Muscle of leg (tissue), 16 donors: ENCODE results near the gene AP3S1. TPM values are rescaled to one million over a fixed set of nuclear protein-coding genes. Genes with fewer than 3 reads are reported as not detected.

ENCODE experiments used
- DNase-seq: peaks from one replicate; pipeline ENCODE4 v3.0.0; 2013
- H3K27ac ChIP-seq: one replicate; pipeline ENCODE4 v1.5.1; 2013; ENCODE audit warnings: mild to moderate bottlenecking, low read length, control low read depth
- H3K27me3 ChIP-seq: one replicate; pipeline ENCODE4 v1.6.1; 2013; ENCODE audit warnings: low read length; ENCODE audit not compliant: control insufficient read depth, insufficient read depth
- H3K36me3 ChIP-seq: one replicate; pipeline ENCODE4 v1.6.1; 2013; ENCODE audit warnings: low read length; ENCODE audit not compliant: control insufficient read depth, insufficient read depth
- H3K4me1 ChIP-seq: one replicate; pipeline ENCODE4 v1.6.1; 2013; ENCODE audit warnings: low read length; ENCODE audit not compliant: control insufficient read depth, insufficient read depth
- H3K4me3 ChIP-seq: one replicate; pipeline ENCODE4 v1.5.1; 2013; ENCODE audit warnings: low read length, control low read depth
- H3K9me3 ChIP-seq: replicated peaks from 2 replicates; pipeline ENCODE4 v1.6.1; 2013; ENCODE audit warnings: low read depth, low read length; ENCODE audit not compliant: control insufficient read depth
- WGBS: methylation state at CpG from one replicate; pipeline ENCODE4 v1.1.5; 2013; ENCODE audit warnings: missing lambda C conversion rate; ENCODE audit not compliant: insufficient coverage; 5-methylcytosine and 5-hydroxymethylcytosine counted together
- long read RNA-seq, 11 donors: transcript quantifications; one replicate each; lab custom pipeline, GENCODE V29; 2026
- polyA plus RNA-seq, 8 donors: library from polyadenylated mRNA; unstranded; fragments of 120-200 nt; gene quantifications; one replicate each; pipeline versions ENCODE4 v1.2.1 to v1.2.3, GENCODE V29; 2013; ENCODE audit warnings: inconsistent platforms in 1 of 8, low replicate concordance in 1 of 8; ENCODE audit not compliant: insufficient read length in 8 of 8, insufficient read depth in 1 of 8
- total RNA-seq: library from RNA; stranded (reverse); fragments of 120-200 nt; gene quantifications from one replicate; pipeline ENCODE4 v1.2.4, GENCODE V29; 2013

Gene AP3S1
- total RNA-seq (63.8 TPM), polyA plus RNA-seq (100 to 1,000 TPM in 7 of 8 donors, 10 to 100 TPM in 1; 90.4 to 152 (median 116) TPM)
- long read RNA-seq, donor 1, transcript AP3S1-201 (6 exons, 1,730 nt): major isoform, 19 of 19 reads
- long read RNA-seq, donor 1, partial matches to known transcripts: 0 of 19 reads
- long read RNA-seq, donor 1, other reads (novel, unspliced or antisense): 0 of 19 reads
- long read RNA-seq, donor 2, transcript AP3S1-201 (6 exons, 1,730 nt): major isoform, 5 of 5 reads
- long read RNA-seq, donor 2, partial matches to known transcripts: 0 of 5 reads
- long read RNA-seq, donor 2, other reads (novel, unspliced or antisense): 0 of 5 reads
- long read RNA-seq, donor 3, transcript AP3S1-201 (6 exons, 1,730 nt): major isoform, 32 of 33 reads
- long read RNA-seq, donor 3, partial matches to known transcripts: 0 of 33 reads
- long read RNA-seq, donor 3, other reads (novel, unspliced or antisense): 0 of 33 reads
- long read RNA-seq, donor 4, transcript AP3S1-201 (6 exons, 1,730 nt): major isoform, 30 of 30 reads
- long read RNA-seq, donor 4, partial matches to known transcripts: 0 of 30 reads
- long read RNA-seq, donor 4, other reads (novel, unspliced or antisense): 0 of 30 reads
- long read RNA-seq, donor 5, transcript AP3S1-201 (6 exons, 1,730 nt): major isoform, 107 of 112 reads
- long read RNA-seq, donor 5, partial matches to known transcripts: 5 of 112 reads
- long read RNA-seq, donor 5, other reads (novel, unspliced or antisense): 0 of 112 reads
- long read RNA-seq, donor 6, transcript AP3S1-201 (6 exons, 1,730 nt): major isoform, 58 of 115 reads
- long read RNA-seq, donor 6, partial matches to known transcripts: 56 of 115 reads
- long read RNA-seq, donor 6, other reads (novel, unspliced or antisense): 0 of 115 reads
- long read RNA-seq, donor 7, transcript AP3S1-201 (6 exons, 1,730 nt): major isoform, 50 of 229 reads
- long read RNA-seq, donor 7, partial matches to known transcripts: 179 of 229 reads
- long read RNA-seq, donor 7, other reads (novel, unspliced or antisense): 0 of 229 reads
- long read RNA-seq, donor 8, transcript AP3S1-201 (6 exons, 1,730 nt): major isoform, 26 of 26 reads
- long read RNA-seq, donor 8, partial matches to known transcripts: 0 of 26 reads
- long read RNA-seq, donor 8, other reads (novel, unspliced or antisense): 0 of 26 reads
- long read RNA-seq, donor 9, transcript AP3S1-201 (6 exons, 1,730 nt): major isoform, 29 of 29 reads
- long read RNA-seq, donor 9, partial matches to known transcripts: 0 of 29 reads
- long read RNA-seq, donor 9, other reads (novel, unspliced or antisense): 0 of 29 reads
- long read RNA-seq, donor 10, transcript AP3S1-201 (6 exons, 1,730 nt): major isoform, 65 of 65 reads
- long read RNA-seq, donor 10, partial matches to known transcripts: 0 of 65 reads
- long read RNA-seq, donor 10, other reads (novel, unspliced or antisense): 0 of 65 reads
- long read RNA-seq, donor 11, transcript AP3S1-201 (6 exons, 1,730 nt): major isoform, 39 of 39 reads
- long read RNA-seq, donor 11, partial matches to known transcripts: 0 of 39 reads
- long read RNA-seq, donor 11, other reads (novel, unspliced or antisense): 0 of 39 reads

DNA sequence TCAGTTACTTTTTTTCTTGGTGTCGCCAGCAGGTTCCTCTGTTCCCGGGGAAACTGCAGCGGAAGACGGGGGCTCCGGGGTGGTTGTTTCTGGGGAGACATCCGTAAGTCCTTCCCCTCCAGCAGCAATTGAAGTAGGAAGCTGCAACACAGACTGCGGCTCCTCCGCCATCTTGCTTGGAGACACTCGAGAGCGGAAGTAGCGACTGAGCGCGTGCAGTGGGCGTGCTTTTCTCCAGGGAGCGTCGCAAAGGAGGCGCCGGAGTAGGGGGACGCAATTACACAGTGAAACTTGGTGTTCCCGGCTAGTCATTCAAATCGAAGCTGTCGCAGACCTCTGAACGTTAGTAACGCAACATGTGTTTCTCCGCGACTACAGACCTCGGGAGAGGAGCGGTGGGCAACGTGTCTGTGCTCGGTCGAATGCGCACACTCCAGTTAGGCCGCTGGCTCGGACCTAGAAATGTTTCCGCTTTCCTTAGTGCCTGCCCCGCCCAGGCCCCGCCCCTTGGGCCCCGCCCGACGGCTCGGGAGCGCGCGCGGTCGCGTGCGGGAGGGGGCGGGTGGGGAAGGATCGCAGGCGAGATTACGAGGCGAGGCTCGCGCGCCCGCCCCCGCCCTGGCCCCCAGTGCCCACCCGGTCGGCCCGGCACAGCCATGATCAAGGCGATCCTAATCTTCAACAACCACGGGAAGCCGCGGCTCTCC lies at the start of gene AP3S1, which contains the start of gene ATG12:
TSS of gene AP3S1 (plus strand) at position 554 of the 707 bp plus-strand sequence. CDS start at position 657, 103 bp downstream.
TSS of gene ATG12 (minus strand) at position 184 of the 707 bp plus-strand sequence. CDS start at position 171, 13 bp downstream.
- Histone ChIP-seq H3K9me3 (no peaks in the 10 kb centered on the region), H3K4me3 (peak within 1 kb of the TSS; percentile 62), H3K4me1 (peaks cover 12% of the 10 kb centered on the region), H3K27me3 (no peaks in the 10 kb centered on the region), H3K27ac (peak within 1 kb of the TSS; percentile 96), H3K36me3 (peaks cover 8% of the 10 kb centered on the region)
- WGBS: 6% methylated on average over 63 of the region's 65 CpGs
- peak; percentile 98 for DNase-seq

DNA sequence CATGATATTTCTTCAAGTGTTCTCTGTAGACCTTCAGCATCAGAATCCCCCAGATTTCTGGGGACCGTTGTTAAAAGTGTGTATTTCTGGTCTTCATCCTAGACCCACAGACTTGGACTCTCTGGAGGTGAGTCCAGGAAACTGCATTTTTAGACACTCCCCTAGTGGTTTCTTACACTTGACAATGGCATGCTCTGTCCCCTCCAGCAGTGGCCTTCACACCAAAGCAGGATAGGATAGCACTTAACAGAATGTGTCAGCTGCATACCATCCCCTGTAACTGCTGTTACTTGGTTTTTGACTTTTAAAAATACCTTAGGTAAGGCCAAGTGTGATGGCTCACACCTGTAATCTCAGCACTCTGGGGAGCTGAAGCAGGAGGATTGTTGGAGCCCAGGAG lies 46.0 kb upstream of the AP3S1 start:
- Histone ChIP-seq H3K27ac (no peak overlapping the region), H3K36me3 (no peaks in the 10 kb centered on the region), H3K4me3 (no peak overlapping the region), H3K4me1 (no peaks in the 10 kb centered on the region), H3K27me3 (no peaks in the 10 kb centered on the region), H3K9me3 (no peaks in the 10 kb centered on the region)
- DNase-seq: no peak
- no CpG with 5 or more reads among the region's 1 CpG for WGBS

DNA sequence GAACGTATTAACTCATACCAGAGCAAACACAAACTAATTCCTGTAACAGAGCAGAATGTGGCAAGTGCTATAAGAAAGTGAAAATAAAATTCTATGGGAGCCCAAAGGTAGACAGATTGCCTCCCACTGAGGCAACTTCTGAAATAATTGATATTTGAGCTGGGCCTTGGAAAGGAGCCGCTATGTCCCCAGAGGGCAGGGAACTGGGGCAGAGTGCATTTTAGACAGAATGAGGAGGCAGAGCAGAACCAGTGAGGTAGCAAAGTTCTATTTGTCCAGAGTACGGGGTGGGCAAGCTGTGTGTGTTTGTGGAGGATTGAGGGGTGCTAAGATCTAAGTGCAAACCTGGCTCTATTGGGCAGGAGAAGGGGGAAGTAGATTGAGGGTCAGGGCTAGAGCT lies 45.1 kb upstream of the AP3S1 start:
- no peaks in the 10 kb centered on the region for H3K4me1 ChIP-seq
- H3K4me3 ChIP-seq: no peak overlapping the region
- no peaks in the 10 kb centered on the region for H3K36me3 ChIP-seq
- no peak for DNase-seq
- no peak overlapping the region for H3K27ac ChIP-seq
- no peaks in the 10 kb centered on the region for H3K27me3 ChIP-seq
- WGBS: 67% methylated on average over 2 of the region's 3 CpGs
- H3K9me3 ChIP-seq: no peaks in the 10 kb centered on the region

DNA sequence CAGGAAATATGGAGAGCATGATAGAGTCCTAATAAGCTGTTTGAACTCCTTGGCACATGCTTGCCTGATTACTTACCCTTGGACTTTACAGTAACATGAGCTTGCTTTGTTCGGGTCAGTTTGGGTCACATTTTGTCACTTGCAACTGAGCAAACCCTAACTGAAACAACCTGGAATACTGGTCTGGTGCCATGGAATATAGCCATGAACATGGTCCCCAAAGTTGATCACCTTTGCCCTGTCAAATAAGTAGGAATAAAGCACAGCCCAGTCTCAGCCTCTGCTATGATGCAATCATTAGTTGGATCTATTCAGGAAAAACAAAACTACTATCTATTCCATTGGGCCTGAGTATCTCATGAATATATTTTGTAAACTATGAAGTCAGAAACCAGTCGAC lies 43.5 kb upstream of the AP3S1 start:
- Histone ChIP-seq H3K27me3 (no peaks in the 10 kb centered on the region), H3K9me3 (no peaks in the 10 kb centered on the region), H3K36me3 (no peaks in the 10 kb centered on the region), H3K4me1 (no peaks in the 10 kb centered on the region), H3K4me3 (no peak overlapping the region), H3K27ac (no peak overlapping the region)
- 67% methylated on average over 1 of the region's 2 CpGs for WGBS
- no peak for DNase-seq

DNA sequence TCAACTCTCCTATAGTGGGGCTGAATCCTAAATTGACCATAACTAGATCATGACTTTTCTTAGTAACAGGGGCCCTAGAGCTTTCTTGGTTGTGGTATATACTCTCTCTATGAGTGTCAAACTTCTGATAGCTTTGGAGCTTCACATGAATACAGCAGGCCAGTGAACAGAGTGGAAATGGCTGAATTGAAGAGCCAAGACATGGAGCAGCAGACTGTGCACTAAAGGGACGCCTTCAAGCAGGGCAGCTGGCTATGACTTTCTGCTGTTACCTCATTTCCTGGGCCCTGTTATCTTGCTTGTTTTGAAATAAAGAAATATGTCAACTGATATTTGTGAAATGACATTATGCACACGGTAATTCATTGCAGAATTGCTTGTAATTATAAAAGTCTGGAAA lies 41.6 kb upstream of the AP3S1 start:
- DNase-seq: no peak
- Histone ChIP-seq H3K9me3 (no peaks in the 10 kb centered on the region), H3K4me3 (no peak overlapping the region), H3K27me3 (no peaks in the 10 kb centered on the region), H3K4me1 (no peaks in the 10 kb centered on the region), H3K27ac (no peak overlapping the region), H3K36me3 (peaks cover 2% of the 10 kb centered on the region)
- WGBS: 67% methylated on average over 1 of the region's 2 CpGs

DNA sequence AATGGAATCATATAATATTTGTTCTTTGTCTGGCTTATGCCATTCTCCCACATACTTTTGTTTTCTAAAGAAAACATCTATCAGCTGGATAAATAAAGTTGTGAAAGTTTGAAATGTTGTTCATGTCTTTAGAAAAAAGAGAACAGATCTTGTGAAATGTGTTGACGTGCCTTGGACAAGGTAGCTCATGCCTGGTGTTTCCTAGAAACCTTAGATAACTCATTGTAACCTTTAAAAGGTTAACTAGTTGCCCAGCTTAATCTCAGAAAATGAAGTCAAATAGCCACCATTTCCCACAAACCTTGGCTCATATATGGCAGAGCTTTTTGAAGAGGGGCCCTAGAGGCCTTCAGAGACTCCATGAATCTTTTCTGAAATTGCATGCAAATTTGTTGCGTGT lies 40.6 kb upstream of the AP3S1 start:
- Histone ChIP-seq H3K4me1 (no peaks in the 10 kb centered on the region), H3K4me3 (no peak overlapping the region), H3K36me3 (peaks cover 3% of the 10 kb centered on the region), H3K27ac (no peak overlapping the region), H3K27me3 (no peaks in the 10 kb centered on the region), H3K9me3 (no peaks in the 10 kb centered on the region)
- no CpG with 5 or more reads among the region's 2 CpGs for WGBS
- no peak for DNase-seq

DNA sequence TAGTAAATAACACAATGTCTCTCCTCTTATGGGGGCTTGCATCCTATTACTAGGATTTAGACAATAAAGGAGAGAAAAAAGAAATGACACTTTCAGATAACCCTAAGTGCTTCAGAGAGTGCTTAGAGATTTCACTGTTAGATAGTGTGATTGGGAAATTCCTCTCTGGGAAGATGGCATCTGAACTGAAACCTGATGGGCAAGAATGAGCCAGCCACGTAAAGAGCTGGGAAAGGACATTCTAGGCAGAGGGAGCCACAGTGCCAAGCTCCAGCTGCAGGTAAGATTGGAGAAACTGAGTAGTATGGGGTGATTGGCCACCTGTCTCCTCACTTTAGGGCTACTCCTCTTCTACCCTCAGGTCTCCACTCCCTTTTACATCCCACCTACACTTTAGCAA lies 39.8 kb upstream of the AP3S1 start:
- H3K4me3 ChIP-seq: no peak overlapping the region
- WGBS: 88% methylated on average over 1 of the region's 1 CpG
- H3K27me3 ChIP-seq: no peaks in the 10 kb centered on the region
- peaks cover 3% of the 10 kb centered on the region for H3K36me3 ChIP-seq
- no peak for DNase-seq
- H3K27ac ChIP-seq: no peak overlapping the region
- no peaks in the 10 kb centered on the region for H3K4me1 ChIP-seq
- no peaks in the 10 kb centered on the region for H3K9me3 ChIP-seq

DNA sequence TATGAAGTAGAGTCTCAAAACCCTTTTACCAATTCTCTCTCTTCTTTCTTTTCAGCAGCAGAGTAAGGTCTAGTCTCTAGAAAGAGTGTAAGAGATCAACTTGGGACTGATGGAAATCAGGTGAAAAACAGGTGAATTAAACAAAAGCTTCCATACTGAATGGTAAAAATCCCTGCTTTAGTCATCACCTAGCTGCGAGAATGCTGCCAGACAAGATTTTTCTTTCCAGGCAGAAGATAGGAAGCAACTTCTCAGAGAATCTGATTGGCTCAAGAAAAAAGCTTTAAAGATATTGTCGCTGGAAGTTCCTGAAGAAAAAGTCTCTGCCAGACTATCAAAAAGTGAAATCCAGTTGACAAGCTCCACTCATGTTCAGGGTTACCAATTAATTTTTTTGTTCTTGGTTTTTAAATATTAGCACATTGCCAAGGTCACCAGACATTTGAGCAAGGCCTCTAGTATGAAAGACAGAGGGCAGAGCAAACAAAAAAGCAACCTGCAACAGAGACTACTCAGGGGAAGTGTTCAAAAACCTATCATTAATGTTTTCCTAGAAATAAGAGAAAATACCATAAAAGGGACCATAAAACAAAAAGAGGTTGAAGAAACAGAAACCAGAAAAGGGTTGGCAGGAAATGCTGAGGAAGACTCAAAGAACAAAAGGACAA lies 34.6 kb upstream of the AP3S1 start:
- WGBS: 70% methylated on average over 2 of the region's 2 CpGs
- Histone ChIP-seq H3K9me3 (no peaks in the 10 kb centered on the region), H3K27ac (no peak overlapping the region), H3K4me1 (no peaks in the 10 kb centered on the region), H3K36me3 (peaks cover 16% of the 10 kb centered on the region), H3K4me3 (no peak overlapping the region), H3K27me3 (no peaks in the 10 kb centered on the region)
- no peak for DNase-seq
